Stimulated activated effector memory CD8-positive, alpha-beta T cell treated with anti-CD3 and anti-CD28 coated beads, Interleukin-12 subunit alpha, Interleukin-12 subunit beta, amount 100 ng/mL, for 72 hours (primary cell): ENCODE data around the gene ZRSR2.
A peak's percentile ranks its signal among the peaks of the same experiment; 100 is the strongest.
"Not testable (repeated sequence)": the region's sequence is repeated elsewhere in the genome, so short reads cannot be mapped to it uniquely, and the experiment has no call there.

Experiments used
- ATAC-seq: fragments of 150-1000 bp; cut with Tn5 transposase; 2 replicates; pipeline ENCODE4 v1.10.0; 2021
- DNase-seq, 2 donors: peaks; one replicate each; pipeline ENCODE4 v3.0.0; 2021 to 2022; ENCODE audit warnings: low spot score in 2 of 2
- H3K27ac Mint-ChIP-seq: one replicate; pipeline ENCODE4 v1.8.0; 2022; ENCODE audit warnings: mild to moderate bottlenecking, mixed read lengths
- H3K36me3 Mint-ChIP-seq: one replicate; pipeline ENCODE4 v1.8.0; 2022; ENCODE audit warnings: mild to moderate bottlenecking, mixed read lengths
- H3K4me1 Mint-ChIP-seq: one replicate; pipeline ENCODE4 v1.8.0; 2022; ENCODE audit warnings: mixed read lengths
- H3K4me3 Mint-ChIP-seq: one replicate; pipeline ENCODE4 v1.8.0; 2022; ENCODE audit warnings: mild to moderate bottlenecking, mixed read lengths
- H3K9me3 Mint-ChIP-seq: one replicate; pipeline ENCODE4 v1.8.0; 2022; ENCODE audit warnings: mixed read lengths

The ZRSR2 gene

GRCh38 chrX:15820106-15821073 is 30.1 kb downstream of the ZRSR2 start:
- DNase-seq (no peak), ATAC-seq (peak; percentile 78)
- Mint-ChIP-seq H3K4me1 (peaks cover 34% of the 10 kb centered on the region), H3K9me3 (no peaks in the 10 kb centered on the region), H3K4me3 (no peak overlapping the region), H3K36me3 (peaks cover 92% of the 10 kb centered on the region), H3K27ac (peak overlapping the region; percentile 43)

DNA sequence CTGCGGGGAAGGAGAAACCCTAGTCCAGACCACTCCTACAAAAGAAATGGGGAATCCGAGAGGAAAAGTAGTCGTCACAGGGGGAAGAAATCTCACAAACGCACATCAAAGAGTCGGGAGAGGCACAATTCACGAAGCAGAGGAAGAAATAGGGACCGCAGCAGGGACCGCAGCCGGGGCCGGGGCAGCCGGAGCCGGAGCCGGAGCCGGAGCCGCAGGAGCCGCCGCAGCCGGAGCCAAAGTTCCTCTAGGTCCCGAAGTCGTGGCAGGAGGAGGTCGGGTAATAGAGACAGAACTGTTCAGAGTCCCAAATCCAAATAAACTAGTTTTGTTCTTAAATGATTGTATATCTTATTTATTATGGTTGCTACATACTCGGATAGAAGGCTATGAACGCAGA is 32.6 kb downstream of the ZRSR2 start:
- DNase-seq (no peak), ATAC-seq (no peak)
- H3K4me3 Mint-ChIP-seq, result no peak overlapping the region
- H3K27ac Mint-ChIP-seq, result no peak overlapping the region
- H3K36me3 Mint-ChIP-seq, result peaks cover 89% of the 10 kb centered on the region
- H3K4me1 Mint-ChIP-seq, result peaks cover 17% of the 10 kb centered on the region
- no peaks in the 10 kb centered on the region for H3K9me3 Mint-ChIP-seq

- H3K4me1 Mint-ChIP-seq, result peaks cover 1% of the 10 kb centered on the region
- no peak overlapping the region for H3K27ac Mint-ChIP-seq
- ATAC-seq (no peak), DNase-seq (no peak)
- H3K36me3 Mint-ChIP-seq, result peaks cover 76% of the 10 kb centered on the region
- no peak overlapping the region for H3K4me3 Mint-ChIP-seq
- no peaks in the 10 kb centered on the region for H3K9me3 Mint-ChIP-seq
These were observed 35.7 kb downstream of the ZRSR2 start for GRCh38 chrX:15825936-15826335.

- ATAC-seq (no peak), DNase-seq (no peak)
- H3K27ac Mint-ChIP-seq, result no peak overlapping the region
- H3K9me3 Mint-ChIP-seq, result no peaks in the 10 kb centered on the region
- no peak overlapping the region for H3K4me3 Mint-ChIP-seq
- no peaks in the 10 kb centered on the region for H3K4me1 Mint-ChIP-seq
- H3K36me3 Mint-ChIP-seq, result peaks cover 43% of the 10 kb centered on the region
These were observed 38.9 kb downstream of the ZRSR2 start for GRCh38 chrX:15829217-15829616.

DNA sequence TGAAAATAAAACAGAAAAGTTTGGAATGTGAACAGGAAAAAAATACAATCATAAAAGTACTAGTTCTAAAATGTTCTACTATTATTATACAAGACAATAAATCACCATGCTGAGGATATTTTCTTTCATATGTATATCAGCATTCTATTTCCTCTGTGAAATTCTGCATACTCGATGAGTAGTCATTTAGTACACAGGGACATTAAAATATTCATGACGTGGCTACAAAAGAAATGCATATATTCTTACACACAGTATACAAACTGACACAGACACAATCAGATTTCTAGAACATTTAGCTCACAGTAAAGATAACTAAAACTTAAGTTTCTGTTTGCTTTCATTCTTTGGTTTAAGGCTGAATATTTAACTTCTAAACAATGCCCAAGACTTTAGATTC is 41.1 kb downstream of the ZRSR2 start:
- H3K9me3 Mint-ChIP-seq, H3K27ac Mint-ChIP-seq, H3K4me3 Mint-ChIP-seq, ATAC-seq, DNase-seq, H3K4me1 Mint-ChIP-seq: not testable (repeated sequence)
- H3K36me3 Mint-ChIP-seq, result peaks cover 30% of the 10 kb centered on the region

DNA sequence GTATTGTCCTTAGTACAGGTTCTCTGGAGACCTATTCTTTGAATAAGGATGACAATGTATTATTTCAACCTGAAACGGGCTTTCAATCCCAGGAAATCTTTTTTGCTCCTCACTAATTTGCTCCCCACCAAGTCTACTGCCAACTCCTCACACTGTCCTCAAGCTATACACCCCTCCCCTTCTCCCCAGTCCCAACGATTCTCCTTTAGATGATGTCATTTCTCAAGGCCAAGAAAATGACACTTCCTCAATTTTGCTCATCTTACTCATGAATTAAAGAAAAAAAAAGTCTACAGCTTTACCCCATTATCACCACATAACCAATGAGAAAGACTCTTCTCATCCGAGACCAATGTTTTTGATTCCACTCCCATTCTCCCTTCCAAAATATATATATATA is 43.8 kb downstream of the ZRSR2 start:
- Mint-ChIP-seq H3K4me1 (no peaks in the 10 kb centered on the region), H3K36me3 (peaks cover 18% of the 10 kb centered on the region), H3K4me3 (no peak overlapping the region), H3K9me3 (no peaks in the 10 kb centered on the region), H3K27ac (no peak overlapping the region)
- ATAC-seq, result no peak
- DNase-seq, result no peak

- DNase-seq (no peak), ATAC-seq (no peak)
- Mint-ChIP-seq H3K36me3 (peaks cover 21% of the 10 kb centered on the region), H3K9me3 (no peaks in the 10 kb centered on the region), H3K4me3 (no peak overlapping the region), H3K27ac (no peak overlapping the region), H3K4me1 (no peaks in the 10 kb centered on the region)
These were observed 44.7 kb downstream of the ZRSR2 start for GRCh38 chrX:15834827-15835595.

DNA sequence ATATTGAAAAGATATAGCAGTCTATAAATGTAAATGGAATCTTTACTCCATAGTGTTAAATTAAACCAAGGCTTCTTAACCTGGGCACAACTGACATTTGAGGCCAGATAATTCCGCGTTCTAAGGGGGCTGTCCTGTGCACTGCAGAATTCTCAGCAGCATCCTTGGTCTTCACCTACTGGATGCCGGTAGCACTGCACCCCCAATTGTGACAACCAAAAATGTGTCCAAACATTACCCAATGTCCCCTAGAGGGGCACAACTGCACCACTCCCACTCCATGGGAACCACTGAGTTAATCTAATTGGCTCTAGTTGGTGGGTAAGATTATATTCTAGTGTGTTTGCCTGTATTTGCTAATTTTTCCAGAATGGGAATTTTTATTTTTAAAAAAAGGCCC is 47.7 kb downstream of the ZRSR2 start:
- Mint-ChIP-seq H3K4me3 (no peak overlapping the region), H3K27ac (no peak overlapping the region)
- no peak for DNase-seq

DNA sequence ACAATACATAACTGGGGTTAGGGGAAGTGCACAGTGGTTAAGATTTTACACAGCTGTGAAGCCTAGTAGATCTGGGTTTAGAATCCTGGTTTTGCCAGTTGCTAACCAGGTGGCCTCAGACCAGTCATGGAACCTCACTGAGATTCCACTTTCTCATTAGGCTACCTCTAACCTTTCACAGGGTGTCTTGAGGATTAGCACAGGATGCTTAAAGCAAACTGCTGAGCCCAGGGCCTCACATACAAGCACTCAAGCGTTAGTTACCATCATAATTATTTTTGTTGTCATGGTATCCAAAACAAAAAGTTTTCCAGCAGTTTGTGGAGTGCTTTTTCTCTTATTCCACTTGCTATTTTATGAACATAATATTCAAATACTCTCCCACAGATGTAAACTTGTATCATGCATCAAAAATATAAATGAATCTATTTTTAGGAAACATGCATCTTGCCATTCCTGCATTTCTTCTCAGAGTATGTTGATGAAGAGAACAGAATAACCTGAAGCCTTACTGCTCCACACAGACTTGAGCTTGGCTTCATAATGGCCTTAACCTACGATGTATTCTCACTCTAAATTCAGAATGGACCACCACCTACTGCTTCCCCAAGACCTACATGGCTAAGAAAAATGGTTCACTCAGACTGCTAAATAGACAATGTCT is 51.7 kb downstream of the ZRSR2 start:
- Mint-ChIP-seq H3K36me3 (peaks cover 48% of the 10 kb centered on the region), H3K9me3 (no peaks in the 10 kb centered on the region), H3K4me3 (no peak overlapping the region), H3K4me1 (no peaks in the 10 kb centered on the region), H3K27ac (no peak overlapping the region)
- ATAC-seq (no peak), DNase-seq (no peak)

More for the DNA sequence above, 47.7 kb downstream of the ZRSR2 start:
- no peaks in the 10 kb centered on the region for H3K9me3 Mint-ChIP-seq
- no peaks in the 10 kb centered on the region for H3K4me1 Mint-ChIP-seq
- H3K36me3 Mint-ChIP-seq, result peaks cover 25% of the 10 kb centered on the region
- ATAC-seq, result no peak

DNA sequence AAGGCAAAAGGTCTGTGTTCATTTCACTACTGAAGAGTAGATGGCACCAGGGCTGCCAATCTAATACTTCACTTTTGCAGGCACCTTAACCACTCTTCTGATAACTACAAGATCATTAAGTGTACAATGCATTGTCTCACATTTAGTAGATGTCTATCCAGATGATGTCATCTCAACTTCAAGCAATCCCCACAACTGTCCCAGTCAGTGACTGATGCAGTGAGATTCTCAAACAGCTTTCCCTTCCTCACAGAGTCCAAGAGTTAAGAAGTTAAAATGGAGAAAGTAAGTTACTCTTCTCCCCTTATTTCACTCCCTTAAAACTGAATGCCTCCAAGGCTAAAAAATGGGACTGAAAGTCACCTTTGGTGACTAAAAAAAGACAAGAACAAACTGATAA is 53.7 kb downstream of the ZRSR2 start:
- DNase-seq (no peak), ATAC-seq (no peak)
- H3K27ac Mint-ChIP-seq, result no peak overlapping the region
- no peaks in the 10 kb centered on the region for H3K4me1 Mint-ChIP-seq
- no peaks in the 10 kb centered on the region for H3K9me3 Mint-ChIP-seq
- H3K4me3 Mint-ChIP-seq, result no peak overlapping the region
- peaks cover 38% of the 10 kb centered on the region for H3K36me3 Mint-ChIP-seq

- Mint-ChIP-seq H3K4me1 (peaks cover 7% of the 10 kb centered on the region), H3K9me3 (no peaks in the 10 kb centered on the region), H3K27ac (no peak overlapping the region), H3K36me3 (peaks cover 48% of the 10 kb centered on the region), H3K4me3 (no peak overlapping the region)
- DNase-seq (no peak), ATAC-seq (no peak)
These were observed 58.3 kb downstream of the ZRSR2 start for GRCh38 chrX:15848576-15848975.

DNA sequence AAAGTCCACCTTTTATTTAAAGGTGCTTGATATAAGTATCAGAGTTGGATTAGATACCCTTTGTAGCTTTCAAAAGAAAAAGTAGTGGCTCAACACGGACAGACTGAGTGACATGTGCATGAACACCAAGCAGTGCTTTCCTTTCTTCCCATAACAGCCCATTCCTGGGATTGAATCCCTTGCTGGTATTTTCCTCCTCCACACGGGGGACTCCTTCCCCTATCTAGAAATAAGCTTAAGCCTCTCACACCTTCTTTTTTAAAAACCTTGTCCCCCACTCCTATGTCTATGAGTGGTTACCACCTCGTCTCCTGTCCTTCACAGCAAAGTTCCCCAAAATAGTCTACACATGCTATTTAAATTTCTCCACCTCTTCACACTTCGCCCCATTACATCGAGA is 59.3 kb downstream of the ZRSR2 start:
- DNase-seq (no peak), ATAC-seq (no peak)
- peaks cover 39% of the 10 kb centered on the region for H3K36me3 Mint-ChIP-seq
- no peak overlapping the region for H3K4me3 Mint-ChIP-seq
- H3K27ac Mint-ChIP-seq, result no peak overlapping the region
- H3K9me3 Mint-ChIP-seq, result no peaks in the 10 kb centered on the region
- peaks cover 7% of the 10 kb centered on the region for H3K4me1 Mint-ChIP-seq

DNA sequence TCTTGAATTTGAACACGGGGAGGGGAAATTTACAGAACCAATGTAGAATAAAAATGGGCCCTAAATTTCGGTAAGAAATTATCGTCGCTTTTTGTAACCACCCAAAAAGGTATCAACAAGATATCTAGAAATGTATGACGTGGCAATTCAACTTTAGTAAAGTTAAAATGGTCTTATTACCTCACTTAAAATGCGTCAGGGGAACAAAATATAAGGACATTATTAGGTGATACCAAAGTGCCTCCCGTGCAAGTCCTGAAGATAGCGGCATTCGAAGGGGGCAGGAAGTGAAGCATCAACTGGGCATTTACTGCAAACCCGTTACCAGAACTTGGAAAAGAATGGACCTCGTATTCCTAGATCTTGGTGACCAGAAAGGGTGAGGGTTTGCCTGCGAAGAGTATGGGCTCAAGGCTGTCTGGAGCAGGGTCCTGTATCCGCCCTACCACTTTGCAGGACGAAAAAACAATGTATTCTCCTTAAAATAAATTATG is 63.3 kb downstream of the ZRSR2 start:
- no peak for ATAC-seq
- Mint-ChIP-seq H3K9me3 (no peaks in the 10 kb centered on the region), H3K27ac (peak overlapping the region; percentile 45), H3K4me3 (peak overlapping the region; percentile 85), H3K4me1 (peaks cover 7% of the 10 kb centered on the region), H3K36me3 (peaks cover 25% of the 10 kb centered on the region)
- DNase-seq, result no peak

GRCh38 chrX:15854080-15854655 is 63.9 kb downstream of the ZRSR2 start:
- ATAC-seq (peak; percentile 50), DNase-seq (peak; percentile 12 to 60)
- Mint-ChIP-seq H3K27ac (peak overlapping the region; percentile 45), H3K36me3 (peaks cover 25% of the 10 kb centered on the region), H3K4me1 (peaks cover 7% of the 10 kb centered on the region), H3K9me3 (no peaks in the 10 kb centered on the region), H3K4me3 (peak overlapping the region; percentile 85)
